Tibial artery (tissue), 4 donors: ENCODE measurements around the gene SRPK2.

ENCODE experiments used
- DNase-seq, 2 donors: peaks; one replicate each; pipeline ENCODE4 v3.0.0-alpha.2; 2019
- H3K27ac ChIP-seq, 2 donors: fragments of 200-600 bp; sonication (generic) in 1 of 2; 1 replicate in 1 of 2; 2 replicates in 1 of 2; pipeline ENCODE4 v1.5.1; 2018 to 2019; ENCODE audit warnings: mild to moderate bottlenecking in 1 of 2
- H3K27me3 ChIP-seq, 2 donors: fragments of 200-600 bp; sonication (generic) in 1 of 2; one replicate each; pipeline versions ENCODE4 v1.5.1 to v1.6.0; 2016 to 2019
- H3K36me3 ChIP-seq, 3 donors: fragments of 200-600 bp; sonication (generic) in 2 of 3; one replicate each; pipeline ENCODE4 v1.5.1; 2016 to 2019; ENCODE audit warnings: mild to moderate bottlenecking in 2 of 3
- H3K4me1 ChIP-seq, 4 donors: fragments of 200-600 bp; sonication (generic) in 2 of 4; 1 replicate in 3 of 4; 2 replicates in 1 of 4; pipeline ENCODE4 v1.5.1; 2016 to 2019
- H3K4me3 ChIP-seq, 2 donors: fragments of 200-600 bp; sonication (generic) in 1 of 2; 1 replicate in 1 of 2; 2 replicates in 1 of 2; pipeline ENCODE4 v1.5.1; 2018 to 2019; ENCODE audit warnings: mild to moderate bottlenecking in 2 of 2
- H3K9me3 ChIP-seq, 3 donors: fragments of 200-600 bp; sonication (generic) in 1 of 3; one replicate each; pipeline ENCODE4 v1.5.1; 2016 to 2019
- CTCF ChIP-seq, 2 experiments: fragments of 200-600 bp in 1 of 2; fragments of 450-650 bp in 1 of 2; IDR thresholded peaks; one replicate each; pipeline ENCODE4 v1.5.1; 2017 to 2019; ENCODE audit warnings: antibody characterized with exemption in 2 of 2, mild to moderate bottlenecking in 1 of 2, moderate library complexity in 1 of 2
- intact Hi-C: fragments of 100-400 bp; cut with DNase I; formaldehyde crosslinking; loops from one replicate; pipeline ENCODE4 v1.15.0; 2023; ENCODE audit warnings: low total_unique reads

Gene SRPK2

GRCh38 chr7:105216786-105217185 lies 171.9 kb downstream of the SRPK2 start:
- Histone ChIP-seq H3K36me3 (no peaks in the 10 kb centered on the region), H3K4me1 (no peaks in the 10 kb centered on the region), H3K4me3 (no peak overlapping the region), H3K27ac (no peak overlapping the region), H3K9me3 (no peaks in the 10 kb centered on the region), H3K27me3 (no peaks in the 10 kb centered on the region)
- TF ChIP-seq CTCF (IDR thresholded peaks at IDR 0.05), result no peak
- DNase-seq, result no peak
- intact Hi-C loops, result no loop called here

GRCh38 chr7:105215821-105216220 lies 172.9 kb downstream of the SRPK2 start:
- DNase-seq, result no peak
- no peak for TF ChIP-seq CTCF (IDR thresholded peaks at IDR 0.05)
- Histone ChIP-seq H3K27me3 (no peaks in the 10 kb centered on the region), H3K9me3 (no peaks in the 10 kb centered on the region), H3K36me3 (no peaks in the 10 kb centered on the region), H3K4me1 (peaks cover 0 to 6% (median 0%) of the 10 kb centered on the region in 4 donors), H3K27ac (no peak overlapping the region), H3K4me3 (no peak overlapping the region)
- intact Hi-C loops, result no loop called here

- Histone ChIP-seq H3K27ac (no peak overlapping the region), H3K9me3 (no peaks in the 10 kb centered on the region), H3K27me3 (no peaks in the 10 kb centered on the region), H3K36me3 (no peaks in the 10 kb centered on the region), H3K4me3 (no peak overlapping the region), H3K4me1 (peaks cover 0 to 12% (median 3%) of the 10 kb centered on the region in 4 donors)
- no peak for TF ChIP-seq CTCF (IDR thresholded peaks at IDR 0.05)
- DNase-seq, result no peak
- intact Hi-C loops, result no loop called here
These were observed 173.5 kb downstream of the SRPK2 start for GRCh38 chr7:105215182-105215581.

- no peak for TF ChIP-seq CTCF (IDR thresholded peaks at IDR 0.05)
- Histone ChIP-seq H3K27ac (no peak overlapping the region), H3K4me3 (no peak overlapping the region), H3K36me3 (no peaks in the 10 kb centered on the region), H3K27me3 (no peaks in the 10 kb centered on the region), H3K9me3 (no peaks in the 10 kb centered on the region), H3K4me1 (peaks cover 0 to 24% (median 5%) of the 10 kb centered on the region in 4 donors)
- intact Hi-C loops, result no loop called here
- DNase-seq, result no peak
These were observed 175.1 kb downstream of the SRPK2 start for GRCh38 chr7:105213611-105214010.

GRCh38 chr7:105212212-105212611 lies 176.5 kb downstream of the SRPK2 start:
- no peaks in the 10 kb centered on the region for H3K36me3 ChIP-seq
- DNase-seq, result no peak
- no peak for TF ChIP-seq CTCF (IDR thresholded peaks at IDR 0.05)
- intact Hi-C loops, result no loop called here
- H3K4me1 ChIP-seq, result peaks cover 0 to 24% (median 5%) of the 10 kb centered on the region in 4 donors
- no peak overlapping the region for H3K27ac ChIP-seq
- no peaks in the 10 kb centered on the region for H3K9me3 ChIP-seq
- H3K4me3 ChIP-seq, result no peak overlapping the region
- H3K27me3 ChIP-seq, result no peaks in the 10 kb centered on the region

GRCh38 chr7:105210721-105211205 lies 178.0 kb downstream of the SRPK2 start:
- TF ChIP-seq CTCF (IDR thresholded peaks at IDR 0.05), result no peak
- H3K36me3 ChIP-seq, result no peaks in the 10 kb centered on the region
- no peak overlapping the region for H3K4me3 ChIP-seq
- intact Hi-C loops, result no loop called here
- H3K27ac ChIP-seq, result no peak overlapping the region
- H3K4me1 ChIP-seq, result peaks cover 0 to 24% (median 5%) of the 10 kb centered on the region in 4 donors
- H3K27me3 ChIP-seq, result no peaks in the 10 kb centered on the region
- DNase-seq, result no peak
- no peaks in the 10 kb centered on the region for H3K9me3 ChIP-seq
